Esophagus muscularis mucosa (tissue), 4 donors: Measurements from ENCODE around the gene CNPPD1. TPM values are rescaled to one million over a fixed set of nuclear protein-coding genes. Genes with fewer than 3 reads are reported as not detected.

Experiments used
- DNase-seq: peaks from one replicate; pipeline ENCODE4 v3.0.0-alpha.2; 2017; ENCODE audit errors: extremely low spot score
- H3K27ac ChIP-seq, 4 donors: fragments of 200-600 bp; sonication (generic); replicated peaks in 1 of 4; 1 replicate in 3 of 4; 2 replicates in 1 of 4; pipeline ENCODE4 v1.5.1; 2016 to 2019; ENCODE audit warnings: mild to moderate bottlenecking in 1 of 4
- H3K27me3 ChIP-seq, 4 donors: fragments of 200-600 bp; sonication (generic); one replicate each; pipeline versions ENCODE4 v1.5.1 to v1.6.0; 2016 to 2019
- H3K36me3 ChIP-seq, 4 donors: fragments of 200-600 bp; sonication (generic); one replicate each; pipeline ENCODE4 v1.5.1; 2016 to 2019
- H3K4me1 ChIP-seq, 4 donors: fragments of 200-600 bp; sonication (generic); one replicate each; pipeline ENCODE4 v1.5.1; 2016 to 2019
- H3K4me3 ChIP-seq, 4 donors: fragments of 200-600 bp; sonication (generic); 1 replicate in 2 of 4; 2 replicates in 2 of 4; pipeline ENCODE4 v1.5.1; 2016 to 2019; ENCODE audit warnings: mild to moderate bottlenecking in 4 of 4, moderate library complexity in 1 of 4
- H3K9me3 ChIP-seq, 4 donors: fragments of 200-600 bp; sonication (generic); 1 replicate in 3 of 4; 2 replicates in 1 of 4; pipeline ENCODE4 v1.5.1; 2016 to 2019
- EP300 ChIP-seq: sonication (generic); formaldehyde crosslinking; IDR thresholded peaks from one replicate; pipeline ENCODE4 v1.6.1; 2017; ENCODE audit warnings: antibody characterized with exemption
- POLR2A ChIP-seq: fragments of 450-650 bp; IDR thresholded peaks from one replicate; pipeline ENCODE4 v1.6.1; 2017; ENCODE audit warnings: antibody characterized with exemption, moderate library complexity, mild to moderate bottlenecking, low read depth
- POLR2AphosphoS5 ChIP-seq, 2 donors: sonication (generic); formaldehyde crosslinking; IDR thresholded peaks; one replicate each; pipeline ENCODE4 v1.6.1; 2017; ENCODE audit warnings: antibody characterized with exemption in 2 of 2
- WGBS: methylation state at CpG from one replicate; pipeline ENCODE4 v1.1.5; 2018; 5-methylcytosine and 5-hydroxymethylcytosine counted together
- intact Hi-C: fragments of 100-400 bp; cut with DNase I; formaldehyde crosslinking; loops from one replicate; pipeline ENCODE4 v1.15.1; 2023
- total RNA-seq, 4 donors: library from RNA; depleted of rRNA; stranded (reverse); fragments of >200 nt; gene quantifications; one replicate each; pipeline versions ENCODE4 v1.1.0 to v1.2.1, GENCODE V29; 2016
- TF ChIP-seq, protein P1 (sequence below), 3 experiments: fragments of 200-600 bp in 2 of 3; fragments of 450-650 bp in 1 of 3; sonication (generic) in 2 of 3; IDR thresholded peaks; one replicate each; pipeline ENCODE4 v1.5.1; 2017 to 2019; ENCODE audit warnings: antibody characterized with exemption in 3 of 3, mild to moderate bottlenecking in 2 of 3, moderate library complexity in 1 of 3

The CNPPD1 gene
- total RNA-seq, 4 donors from 2014 or later: 41.9 to 98.0 (median 61.9) TPM

DNA sequence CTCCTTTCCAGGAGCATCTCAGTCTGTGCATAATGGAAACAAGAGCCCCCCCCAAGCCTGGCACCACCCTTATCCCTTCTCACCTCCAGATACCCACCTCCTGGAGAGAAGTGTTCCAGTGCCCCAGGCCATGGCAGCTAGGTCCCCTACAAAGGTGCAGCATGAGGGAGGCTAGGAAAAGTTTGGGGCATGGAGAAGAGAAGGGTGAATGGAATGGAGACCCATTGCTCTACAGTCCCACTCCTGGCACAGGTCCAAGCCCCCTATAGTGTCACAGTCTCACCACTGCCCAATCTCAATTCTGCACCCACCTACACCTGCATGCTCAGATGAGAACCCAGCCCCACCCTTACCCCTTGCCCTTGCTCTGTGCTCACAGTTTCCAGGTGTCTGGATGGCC is 7.8 kb downstream of the CNPPD1 start:
- DNase-seq: peak; percentile 60
- Histone ChIP-seq H3K4me3 (no peak overlapping the region), H3K9me3 (no peaks in the 10 kb centered on the region), H3K27me3 (no peaks in the 10 kb centered on the region), H3K27ac (no peak overlapping the region), H3K4me1 (peaks cover 11 to 36% (median 21%) of the 10 kb centered on the region in 4 donors), H3K36me3 (peaks cover 14 to 23% (median 21%) of the 10 kb centered on the region in 4 donors)
- intact Hi-C loops: no loop called here
- no peak for TF ChIP-seq POLR2A
- no peak for TF ChIP-seq EP300
- TF ChIP-seq, protein P1, sequence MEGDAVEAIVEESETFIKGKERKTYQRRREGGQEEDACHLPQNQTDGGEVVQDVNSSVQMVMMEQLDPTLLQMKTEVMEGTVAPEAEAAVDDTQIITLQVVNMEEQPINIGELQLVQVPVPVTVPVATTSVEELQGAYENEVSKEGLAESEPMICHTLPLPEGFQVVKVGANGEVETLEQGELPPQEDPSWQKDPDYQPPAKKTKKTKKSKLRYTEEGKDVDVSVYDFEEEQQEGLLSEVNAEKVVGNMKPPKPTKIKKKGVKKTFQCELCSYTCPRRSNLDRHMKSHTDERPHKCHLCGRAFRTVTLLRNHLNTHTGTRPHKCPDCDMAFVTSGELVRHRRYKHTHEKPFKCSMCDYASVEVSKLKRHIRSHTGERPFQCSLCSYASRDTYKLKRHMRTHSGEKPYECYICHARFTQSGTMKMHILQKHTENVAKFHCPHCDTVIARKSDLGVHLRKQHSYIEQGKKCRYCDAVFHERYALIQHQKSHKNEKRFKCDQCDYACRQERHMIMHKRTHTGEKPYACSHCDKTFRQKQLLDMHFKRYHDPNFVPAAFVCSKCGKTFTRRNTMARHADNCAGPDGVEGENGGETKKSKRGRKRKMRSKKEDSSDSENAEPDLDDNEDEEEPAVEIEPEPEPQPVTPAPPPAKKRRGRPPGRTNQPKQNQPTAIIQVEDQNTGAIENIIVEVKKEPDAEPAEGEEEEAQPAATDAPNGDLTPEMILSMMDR (IDR thresholded peaks at IDR 0.05): no peak
- TF ChIP-seq POLR2AphosphoS5 (IDR thresholded peaks at IDR 0.05): no peak

DNA sequence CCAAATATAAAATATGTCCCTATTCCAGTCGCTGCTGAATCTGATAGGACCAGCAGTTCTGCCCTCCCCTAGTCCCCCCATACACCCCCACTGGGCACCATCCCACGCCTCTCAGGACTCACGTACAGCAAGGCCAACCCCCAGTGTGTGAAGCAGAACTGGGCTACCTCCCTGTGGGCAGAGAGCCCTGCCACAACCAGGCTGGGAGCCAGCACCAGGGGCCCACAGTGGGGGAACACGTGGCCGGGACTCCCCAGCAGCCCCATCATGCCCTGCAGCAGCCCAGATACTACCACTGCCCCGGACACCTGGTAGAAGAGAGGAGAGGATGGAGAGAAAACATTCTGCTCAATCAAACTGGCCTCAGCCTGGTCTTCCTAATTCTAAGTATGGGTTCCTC is 8.2 kb downstream of the CNPPD1 start:
- DNase-seq: no peak
- H3K27ac ChIP-seq: no peak overlapping the region
- WGBS: 67% methylated on average over 3 of the region's 6 CpGs
- no peak overlapping the region for H3K4me3 ChIP-seq
- intact Hi-C loops: no loop called here
- H3K36me3 ChIP-seq: peaks cover 11 to 19% (median 17%) of the 10 kb centered on the region in 4 donors
- no peak for TF ChIP-seq EP300
- no peak for TF ChIP-seq POLR2A
- no peak for TF ChIP-seq POLR2AphosphoS5 (IDR thresholded peaks at IDR 0.05)
- TF ChIP-seq, protein P1 (IDR thresholded peaks at IDR 0.05): no peak
- H3K27me3 ChIP-seq: no peaks in the 10 kb centered on the region
- peaks cover 11 to 35% (median 19%) of the 10 kb centered on the region in 4 donors for H3K4me1 ChIP-seq
- no peaks in the 10 kb centered on the region for H3K9me3 ChIP-seq

DNA sequence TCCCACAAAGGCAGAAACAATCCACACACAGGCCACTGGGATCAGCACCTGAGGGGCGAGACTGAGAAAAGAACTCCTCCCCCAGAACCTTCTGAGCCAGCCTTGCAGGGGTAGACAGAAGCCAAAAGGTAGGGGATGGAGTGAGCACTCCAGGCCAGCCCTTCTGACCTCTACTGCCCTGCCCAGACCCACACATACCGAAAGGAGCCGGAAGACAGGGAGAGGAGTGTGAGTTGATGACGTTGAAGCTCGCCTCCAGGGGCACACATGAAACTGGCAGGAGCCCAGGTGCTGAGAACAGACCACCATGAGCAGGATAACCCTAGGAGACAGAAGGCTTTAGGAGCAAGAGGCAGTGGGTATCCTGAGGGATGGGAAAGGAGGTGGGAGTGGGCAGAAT is 8.7 kb downstream of the CNPPD1 start:
- DNase-seq: peak; percentile 34
- peaks cover 6 to 14% (median 12%) of the 10 kb centered on the region in 4 donors for H3K36me3 ChIP-seq
- no peaks in the 10 kb centered on the region for H3K9me3 ChIP-seq
- H3K27me3 ChIP-seq: no peaks in the 10 kb centered on the region
- no peak overlapping the region for H3K4me3 ChIP-seq
- peaks cover 11 to 29% (median 17%) of the 10 kb centered on the region in 4 donors for H3K4me1 ChIP-seq
- intact Hi-C loops: no loop called here
- WGBS: 69% methylated on average over 5 of the region's 5 CpGs
- no peak overlapping the region for H3K27ac ChIP-seq
- no peak for TF ChIP-seq POLR2A
- no peak for TF ChIP-seq POLR2AphosphoS5 (IDR thresholded peaks at IDR 0.05)
- no peak for TF ChIP-seq EP300
- TF ChIP-seq, protein P1 (IDR thresholded peaks at IDR 0.05): no peak

DNA sequence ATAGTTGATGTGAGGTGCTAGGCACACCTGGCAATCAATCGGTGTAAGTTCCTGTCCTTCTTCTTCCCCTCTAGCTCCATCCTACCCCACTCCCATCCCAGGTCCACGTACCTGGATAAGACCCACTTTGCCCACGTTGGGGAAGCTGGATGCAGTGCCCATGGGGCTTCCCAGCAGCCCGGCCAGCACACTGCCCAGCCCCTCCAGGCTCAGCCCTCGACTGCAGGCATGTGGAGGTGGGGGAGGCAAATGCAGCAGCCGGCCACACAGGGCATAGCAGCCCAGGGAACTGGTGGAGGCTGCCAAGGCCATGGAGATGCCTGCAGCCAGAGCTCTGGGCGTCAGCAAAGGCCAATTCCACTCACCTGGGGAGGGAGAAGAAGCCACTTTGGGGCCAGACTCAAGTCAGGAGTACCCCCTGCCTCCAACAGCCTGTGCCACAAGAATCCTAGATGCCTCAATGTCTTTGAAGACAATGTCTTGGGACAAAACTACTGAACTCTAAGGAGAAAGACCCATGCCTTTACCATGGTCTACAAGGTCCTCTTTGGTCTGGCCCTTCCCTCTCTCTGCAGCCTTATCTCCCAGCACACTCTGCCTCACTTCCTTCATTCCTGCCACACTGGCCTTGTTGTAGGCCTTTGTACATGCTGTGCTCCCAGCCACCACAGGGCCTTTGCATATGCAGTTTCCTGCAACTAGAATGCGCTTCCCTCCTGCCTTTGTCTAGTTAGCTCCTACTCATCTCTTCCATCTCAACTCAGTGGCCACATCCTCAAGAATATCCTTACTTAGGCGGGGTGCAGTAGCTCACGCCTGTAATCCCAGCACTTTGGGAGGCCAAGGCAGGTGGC is 11.4 kb downstream of the CNPPD1 start:
- H3K27ac ChIP-seq: no peak overlapping the region
- intact Hi-C loops: no loop called here
- H3K36me3 ChIP-seq: no peaks in the 10 kb centered on the region
- no peak overlapping the region for H3K4me3 ChIP-seq
- H3K9me3 ChIP-seq: no peaks in the 10 kb centered on the region
- WGBS: 83% methylated on average over 10 of the region's 10 CpGs
- DNase-seq: no peak
- H3K27me3 ChIP-seq: no peaks in the 10 kb centered on the region
- TF ChIP-seq POLR2A (no peak), POLR2AphosphoS5 (IDR thresholded peaks at IDR 0.05) (no peak), EP300 (no peak)
- TF ChIP-seq, protein P1 (IDR thresholded peaks at IDR 0.05): no peak
- H3K4me1 ChIP-seq: peaks cover 4 to 14% (median 8%) of the 10 kb centered on the region in 4 donors
